ENCODE data around the gene ABCC4.

The ABCC4 gene

GRCh38 chr13:95233026-95233635 lies 68.1 kb downstream of the ABCC4 start:
- peak; percentile 85 for DNase-seq (ENCODE audit: low spot score)

DNA sequence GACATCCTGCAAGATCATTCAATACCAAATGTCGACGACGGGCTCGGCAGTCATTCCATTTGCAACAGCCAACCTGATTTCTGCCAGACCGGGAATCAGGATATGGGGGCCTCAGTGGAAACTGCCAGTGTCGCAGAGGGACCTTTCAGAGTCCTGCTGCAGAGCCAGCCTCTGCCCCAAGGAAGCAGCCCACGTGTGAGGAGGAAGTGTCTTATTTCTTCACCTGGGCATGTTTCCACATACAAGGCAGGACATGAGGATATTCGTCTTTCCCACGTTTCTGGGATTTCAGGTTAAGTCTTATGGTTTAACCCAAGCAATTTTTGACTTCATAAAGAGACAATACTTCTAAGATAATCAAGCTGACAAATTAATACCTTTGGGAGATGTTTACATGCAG lies 69.9 kb downstream of the ABCC4 start:
- DNase-seq (ENCODE audit: low spot score) = no peak

GRCh38 chr13:95229855-95230254 lies 71.4 kb downstream of the ABCC4 start:
- DNase-seq (ENCODE audit: low spot score) = no peak

DNA sequence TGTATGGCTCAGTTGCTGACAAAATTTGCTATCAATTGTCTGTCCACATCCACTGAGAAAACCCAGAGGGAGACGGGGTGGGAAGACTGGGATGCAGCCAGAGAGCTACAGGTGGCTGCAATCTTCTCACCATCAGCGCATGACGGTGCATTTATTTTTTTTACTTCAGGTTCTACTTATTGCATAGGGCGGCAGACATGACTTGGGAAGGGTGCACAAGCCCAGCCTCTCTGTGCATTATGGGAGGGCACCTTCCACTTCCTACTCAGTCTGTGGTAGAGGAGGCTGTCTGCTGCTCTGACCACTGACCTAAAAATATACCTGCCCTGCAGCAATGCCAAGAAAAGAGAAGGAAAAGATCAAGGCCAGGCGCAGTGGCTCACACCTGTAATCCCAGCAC lies 73.1 kb downstream of the ABCC4 start:
- DNase-seq (ENCODE audit: low spot score) = no peak

GRCh38 chr13:95226932-95227695 lies 74.1 kb downstream of the ABCC4 start:
- DNase-seq (ENCODE audit: low spot score) = no peak

- no peak for DNase-seq (ENCODE audit: low spot score)
Observed at GRCh38 chr13:95226476-95226875, 74.8 kb downstream of the ABCC4 start.

- no peak for DNase-seq (ENCODE audit: low spot score)
Observed at GRCh38 chr13:95226050-95226449, 75.2 kb downstream of the ABCC4 start.

GRCh38 chr13:95224064-95224463 lies 77.2 kb downstream of the ABCC4 start:
- DNase-seq (ENCODE audit: low spot score) = no peak

DNA sequence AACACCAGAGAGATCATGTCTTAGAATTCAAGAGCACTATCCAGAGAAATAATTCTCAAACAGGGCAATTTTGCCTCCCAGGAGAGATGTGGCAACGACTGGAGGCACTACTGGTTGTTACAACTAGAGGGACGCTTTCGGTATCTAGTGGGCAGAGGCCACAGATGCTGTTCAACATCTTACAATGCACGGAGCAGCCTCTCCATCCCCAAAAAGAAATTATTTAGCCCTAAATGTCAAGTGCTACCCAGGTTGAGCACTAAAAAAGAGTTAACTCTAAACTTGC lies 78.6 kb downstream of the ABCC4 start:
- no peak for DNase-seq (ENCODE audit: low spot score)

DNA sequence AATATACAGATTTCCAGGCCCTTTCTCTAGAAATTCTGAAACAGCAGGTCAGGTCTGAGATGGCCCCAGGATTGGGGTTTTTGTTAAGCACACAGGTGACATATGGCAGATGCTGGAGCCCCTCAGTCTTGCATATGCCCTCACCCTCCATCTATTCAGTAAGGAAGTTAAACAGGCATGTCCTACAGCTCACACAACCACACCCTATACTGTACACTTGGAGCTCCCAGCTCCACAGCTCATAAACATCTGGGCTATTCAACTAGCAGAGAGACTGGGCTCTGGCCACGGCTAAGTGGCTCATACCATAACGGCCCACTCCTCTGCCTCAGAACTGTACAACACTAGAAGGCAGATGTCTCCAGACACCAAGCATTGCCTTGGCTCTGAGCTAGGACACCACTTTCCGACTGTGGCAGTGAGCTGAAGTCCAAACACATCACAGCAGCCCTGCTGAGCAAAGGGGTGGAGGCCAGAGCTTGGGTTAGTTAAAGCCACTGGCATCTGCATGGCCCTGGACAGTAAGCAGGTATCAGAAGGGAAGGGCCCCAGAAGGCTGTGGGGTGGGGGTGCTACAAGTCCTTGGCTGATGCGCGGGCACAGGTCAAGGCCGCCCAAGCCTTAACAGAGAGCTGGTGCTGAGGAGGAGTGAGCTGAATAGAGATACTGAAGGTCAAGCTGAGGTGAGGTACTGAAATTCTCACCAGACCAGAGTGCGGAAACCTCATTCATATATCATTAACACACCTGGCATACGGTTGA lies 79.1 kb downstream of the ABCC4 start:
- DNase-seq (ENCODE audit: low spot score) = no peak

DNA sequence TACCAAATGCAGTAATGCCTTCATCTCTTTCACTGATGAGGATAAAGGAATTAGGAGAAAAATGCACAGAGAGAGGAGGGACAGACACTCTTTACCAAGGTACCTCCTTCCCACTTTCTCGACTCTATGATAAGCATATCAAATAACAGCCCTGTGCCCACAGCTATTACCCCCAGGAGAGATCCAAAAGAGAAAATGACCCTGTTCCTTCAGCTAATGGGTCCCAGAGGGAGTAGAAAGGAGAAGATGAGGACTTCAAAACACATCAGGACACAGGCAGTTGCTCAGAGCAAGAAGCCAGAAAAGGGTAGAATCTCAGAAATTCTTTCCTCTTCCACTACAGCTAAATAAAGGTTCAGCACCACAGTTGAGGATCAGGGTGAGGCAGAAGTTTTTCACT lies 80.6 kb downstream of the ABCC4 start:
- DNase-seq (ENCODE audit: low spot score) = no peak

- no peak for DNase-seq (ENCODE audit: low spot score)
Observed at GRCh38 chr13:95217920-95218830, 83.1 kb downstream of the ABCC4 start.

DNA sequence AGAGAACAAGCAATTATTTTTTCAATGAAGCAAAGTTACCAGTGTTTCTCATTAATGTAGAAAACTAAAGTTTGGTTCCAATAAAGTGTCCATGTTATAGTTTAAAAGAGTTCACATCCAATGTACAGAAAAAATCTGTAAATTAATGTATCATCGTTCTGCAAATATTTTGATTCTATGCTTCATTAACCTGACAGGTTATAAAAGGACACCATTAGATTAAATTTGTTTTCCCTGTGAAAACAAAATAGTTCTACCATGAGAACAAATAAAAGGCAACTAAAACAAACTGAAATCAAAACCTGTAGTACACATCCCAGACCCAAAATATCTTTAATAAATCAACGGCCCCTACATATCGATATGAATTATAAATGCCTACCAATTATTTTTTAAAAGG lies 85.1 kb downstream of the ABCC4 start:
- no peak for DNase-seq (ENCODE audit: low spot score)

DNA sequence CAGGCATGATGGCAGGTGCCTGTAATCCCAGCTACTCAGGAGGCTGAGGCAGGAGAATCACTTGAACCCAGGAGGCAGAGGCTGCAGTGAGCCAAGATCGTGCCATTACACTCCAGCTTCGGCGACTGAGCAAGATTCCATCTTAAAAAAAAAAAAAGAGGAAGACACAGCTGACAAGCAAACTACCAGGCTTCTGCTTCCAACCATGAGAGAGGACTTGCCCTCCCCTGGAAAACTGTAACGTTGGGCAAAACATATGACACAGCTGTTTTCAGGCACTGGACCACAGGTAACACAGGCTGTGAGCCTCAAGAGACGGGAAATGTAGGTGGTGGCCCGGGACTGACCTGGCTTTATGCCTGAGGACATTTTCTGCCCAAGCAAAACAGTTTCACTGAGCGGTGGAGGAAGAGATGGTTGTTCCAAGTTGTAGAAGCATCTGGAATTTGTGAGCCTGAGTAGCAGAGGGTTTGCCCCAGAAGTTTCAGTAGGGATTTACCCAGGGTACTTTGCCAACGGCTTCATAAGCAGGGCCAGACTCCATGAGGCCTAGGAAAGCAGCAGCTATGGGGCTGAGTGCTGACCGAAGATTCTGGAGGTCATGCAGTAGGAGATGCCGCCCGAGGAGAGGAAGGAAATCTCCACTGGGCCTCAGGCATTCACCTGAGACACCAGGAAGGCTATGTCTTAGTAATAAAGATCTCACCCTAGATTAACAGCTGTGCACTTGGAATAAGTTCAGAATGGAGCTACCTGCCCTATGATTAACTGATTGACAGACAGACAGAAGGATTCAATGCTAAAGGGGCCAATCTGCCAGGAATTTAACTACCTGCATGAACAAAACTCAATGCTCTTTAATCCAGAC lies 88.0 kb downstream of the ABCC4 start:
- no peak for DNase-seq (ENCODE audit: low spot score)

- DNase-seq (ENCODE audit: low spot score) = no peak
Observed at GRCh38 chr13:95209109-95209508, 92.1 kb downstream of the ABCC4 start.

- no peak for DNase-seq (ENCODE audit: low spot score)
Observed at GRCh38 chr13:95207769-95208366, 93.4 kb downstream of the ABCC4 start.

- DNase-seq (ENCODE audit: low spot score) = no peak
Observed at GRCh38 chr13:95206116-95206515, 95.1 kb downstream of the ABCC4 start.

GRCh38 chr13:95204231-95204765 lies 97.0 kb downstream of the ABCC4 start:
- no peak for DNase-seq (ENCODE audit: low spot score)

DNA sequence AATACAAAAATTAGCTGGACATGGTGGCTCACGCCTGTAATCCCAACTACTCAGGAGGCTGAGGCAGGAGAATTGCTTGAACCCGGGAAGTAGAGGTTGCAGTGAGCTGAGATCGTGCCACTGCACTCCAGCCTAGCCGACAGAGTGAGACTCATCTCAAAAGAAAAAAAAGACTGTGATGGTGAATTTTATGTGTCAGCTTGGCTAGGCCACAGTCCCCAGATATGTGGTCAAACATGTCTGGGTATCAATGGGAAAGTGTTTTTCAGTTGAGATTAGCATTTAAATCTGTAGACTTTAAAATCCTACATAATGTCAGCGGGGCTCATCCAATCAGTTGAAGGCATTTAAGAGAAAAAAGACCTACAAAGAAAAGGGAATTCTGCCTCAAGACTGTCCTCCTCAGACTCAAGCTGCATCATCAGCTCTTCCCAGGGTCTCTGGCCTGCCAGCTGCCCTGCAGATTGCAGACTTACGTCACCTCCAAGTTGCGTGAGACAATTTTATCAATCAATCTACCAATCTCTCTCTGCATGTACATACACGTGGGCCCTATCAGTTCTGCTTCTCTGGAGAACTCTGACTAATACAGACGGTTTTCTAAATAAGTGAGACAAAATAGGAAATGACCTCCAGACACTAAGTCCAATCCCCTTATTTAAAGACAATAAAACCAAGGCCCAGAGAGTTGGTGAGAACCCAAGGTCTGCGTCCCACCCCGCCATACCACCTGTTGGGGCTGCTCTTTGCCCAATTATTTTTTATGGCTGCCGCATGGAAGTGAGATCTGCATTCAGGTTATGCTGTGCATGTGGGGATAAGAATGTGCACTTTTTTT lies 99.2 kb downstream of the ABCC4 start:
- DNase-seq (ENCODE audit: low spot score) = peak; percentile 51

All from SK-N-DZ (cell line).